NCI-H69 (cell line): ENCODE results near the gene LHX4.
A peak's percentile ranks its signal among the peaks of the same experiment; 100 is the strongest.

Experiments
- DNase-seq: peaks from one replicate; lab custom pipeline; 2025; lab: John Stamatoyannopoulos, UW

LHX4 gene

DNA sequence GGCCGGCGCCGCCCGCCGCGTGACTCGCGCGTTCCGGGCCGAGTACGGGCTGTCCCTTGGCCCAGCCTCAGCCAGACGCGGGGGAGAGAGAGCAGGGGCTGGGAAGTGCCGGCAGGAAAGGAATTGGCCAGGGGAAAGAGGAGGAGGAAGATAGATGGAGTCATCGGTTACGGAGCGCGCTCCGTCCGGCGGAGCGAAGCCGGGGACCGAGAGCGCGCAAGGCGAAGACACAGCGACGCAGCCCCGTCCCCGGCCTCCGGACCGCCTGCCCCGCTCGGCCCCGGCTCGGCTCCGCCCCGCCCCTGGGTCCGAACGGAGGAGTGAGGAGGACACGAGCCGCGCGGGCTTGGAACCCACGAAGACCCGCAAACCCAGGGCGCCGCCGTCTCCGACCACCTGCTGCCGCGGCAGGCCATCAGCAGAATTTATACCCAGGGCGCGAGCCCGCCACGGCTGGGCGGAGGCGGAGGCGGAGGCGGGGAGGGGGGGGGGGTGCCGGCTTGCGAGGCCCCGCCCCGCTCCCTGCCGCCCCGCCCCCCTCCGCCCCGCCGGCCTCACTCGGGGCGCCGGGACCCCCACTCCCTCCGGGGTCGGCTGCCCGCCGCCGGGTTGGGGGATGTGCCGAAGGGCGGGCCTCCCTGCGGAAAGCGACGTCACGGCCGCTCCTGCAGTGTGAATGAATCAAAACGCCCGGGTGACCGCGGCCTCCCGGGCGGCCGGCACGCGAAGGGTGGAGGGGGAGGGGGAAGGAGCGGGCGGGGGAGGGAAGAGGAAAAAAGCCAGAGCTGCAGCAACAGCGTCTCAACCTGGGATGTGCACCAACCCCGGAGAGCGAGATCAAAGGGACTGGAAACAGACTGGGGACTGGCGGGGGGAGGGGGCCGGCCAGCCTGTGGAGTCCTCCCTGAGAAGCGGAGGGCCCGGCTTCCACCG lies at the start of gene LHX4:
Gene LHX4, plus strand, starts transcription at position 782 of the 933 bp plus-strand sequence. CDS start 266 bp downstream, outside the sequence.
- DNase-seq, result peak; percentile 77

DNA sequence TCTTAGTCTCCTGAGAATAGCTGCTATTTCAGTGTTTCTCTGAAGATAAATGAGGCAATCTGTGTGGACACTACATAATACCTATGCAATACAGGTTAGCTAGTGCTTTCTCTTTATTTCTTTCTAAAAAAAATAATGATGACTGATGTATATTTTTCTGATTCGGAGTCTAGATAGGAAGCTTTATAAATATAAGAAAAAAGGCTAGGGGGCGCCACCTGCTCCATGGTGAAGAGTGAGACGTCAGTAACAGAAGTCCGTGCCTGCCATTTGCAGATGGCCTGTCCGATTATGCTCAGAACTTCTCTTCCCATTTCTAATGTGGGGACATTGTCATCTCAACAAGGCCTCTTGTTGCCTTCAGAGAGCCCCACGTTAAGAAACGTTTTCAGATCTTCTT lies 49.0 kb upstream of the LHX4 start:
- DNase-seq, result peak; percentile 68

DNA sequence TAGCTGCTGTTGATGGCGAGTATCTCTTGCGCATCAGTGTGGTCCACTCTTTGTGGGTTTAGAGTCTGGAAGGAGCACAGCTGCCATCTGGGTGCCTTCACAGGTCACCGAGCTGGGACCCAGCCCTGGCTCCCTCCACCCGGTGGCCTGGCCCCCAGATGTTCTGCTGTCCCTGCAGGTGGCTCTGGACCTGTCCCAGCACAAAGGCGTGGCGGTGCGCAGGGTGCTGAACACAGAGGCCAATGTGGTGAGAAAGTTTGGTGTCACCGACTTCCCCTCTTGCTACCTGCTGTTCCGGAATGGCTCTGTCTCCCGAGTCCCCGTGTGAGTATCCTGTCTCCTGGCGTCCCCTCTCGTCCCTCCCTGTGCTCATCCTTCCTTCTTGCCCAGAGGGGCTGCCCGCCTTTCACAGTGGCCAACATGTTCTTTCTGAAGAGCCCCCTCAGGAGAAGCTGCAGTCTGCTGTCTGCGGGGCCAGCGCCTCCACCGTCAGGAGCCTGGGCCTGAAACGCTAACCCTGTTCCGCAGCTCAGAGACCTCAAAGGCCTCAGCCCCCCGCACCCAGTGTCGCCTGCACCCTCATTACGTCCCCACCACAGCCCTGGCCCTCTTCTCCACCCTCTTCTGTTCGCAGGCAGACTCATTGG lies 47.9 kb upstream of the LHX4 start:
- DNase-seq, result peak; percentile 65

DNA sequence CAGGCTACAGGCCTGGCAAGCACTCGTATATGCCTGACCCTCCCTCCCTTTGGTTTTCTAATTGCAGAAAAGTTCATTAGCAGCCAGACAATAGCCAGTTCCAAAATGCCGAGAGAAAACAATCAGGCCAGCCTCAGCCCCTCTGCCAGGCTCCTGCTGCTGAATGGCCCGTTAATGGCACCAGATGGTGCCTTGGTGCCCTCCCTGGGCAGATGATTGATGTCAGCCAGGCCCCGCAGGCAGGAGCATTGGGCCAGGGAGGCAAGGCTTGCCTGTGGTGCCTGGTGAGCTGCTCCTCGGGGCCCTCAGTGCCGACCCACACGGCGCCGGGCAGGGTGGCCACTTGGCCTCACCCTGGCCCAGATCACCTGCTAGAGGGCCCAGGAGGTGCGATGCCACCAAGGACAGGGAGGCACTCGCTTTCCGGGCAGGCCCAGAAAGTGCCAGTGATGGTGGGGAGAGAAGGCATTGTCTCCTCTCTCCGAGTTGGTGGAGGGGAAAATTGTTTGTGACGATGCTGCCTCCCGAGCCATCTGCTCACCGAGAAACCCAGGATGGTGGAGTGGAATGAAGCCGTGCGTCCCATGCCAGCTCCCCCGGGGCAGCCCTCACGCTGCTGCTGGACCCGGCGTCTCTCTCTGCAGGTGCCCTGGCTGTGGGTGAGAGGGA lies 47.3 kb upstream of the LHX4 start:
- DNase-seq, result peak; percentile 98

DNA sequence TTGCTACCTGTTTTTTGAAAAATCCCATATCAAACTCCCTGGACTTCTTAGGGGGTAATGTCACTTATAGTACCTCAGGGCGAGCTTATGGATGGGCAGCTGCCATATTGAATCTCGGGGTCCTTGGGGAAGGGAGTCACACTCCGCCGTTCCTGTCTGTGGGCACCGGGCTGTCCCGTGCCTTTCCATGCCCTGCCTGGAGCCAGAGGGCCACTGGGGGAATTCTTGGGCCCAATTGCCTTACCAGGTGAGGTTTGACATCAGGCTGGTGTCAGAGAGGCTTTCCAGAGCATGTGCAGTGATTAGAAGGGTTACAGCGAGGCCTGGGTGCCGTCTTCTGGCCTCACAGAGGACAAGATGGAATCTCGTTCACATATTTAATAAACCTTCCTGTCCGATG lies 46.6 kb upstream of the LHX4 start:
- DNase-seq, result no peak

DNA sequence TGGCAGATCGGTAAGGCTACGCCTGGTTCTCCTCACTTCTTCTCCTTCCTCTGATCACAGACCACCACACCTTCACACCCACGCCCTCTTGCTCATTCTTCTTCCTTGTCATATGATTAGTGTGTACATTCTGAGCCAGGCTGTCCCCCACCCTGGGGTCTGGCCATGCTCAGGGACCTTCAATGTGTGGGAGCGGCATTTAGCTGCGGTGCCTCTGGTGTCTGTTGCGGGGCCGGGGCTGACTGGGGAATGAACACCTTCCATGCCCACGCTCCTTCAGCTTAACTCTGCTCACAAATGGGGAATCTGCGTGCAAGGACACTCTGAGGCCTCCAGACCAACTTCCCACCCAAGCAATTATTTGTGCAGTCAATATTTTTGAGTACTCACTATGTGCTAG lies 46.0 kb upstream of the LHX4 start:
- DNase-seq, result no peak

DNA sequence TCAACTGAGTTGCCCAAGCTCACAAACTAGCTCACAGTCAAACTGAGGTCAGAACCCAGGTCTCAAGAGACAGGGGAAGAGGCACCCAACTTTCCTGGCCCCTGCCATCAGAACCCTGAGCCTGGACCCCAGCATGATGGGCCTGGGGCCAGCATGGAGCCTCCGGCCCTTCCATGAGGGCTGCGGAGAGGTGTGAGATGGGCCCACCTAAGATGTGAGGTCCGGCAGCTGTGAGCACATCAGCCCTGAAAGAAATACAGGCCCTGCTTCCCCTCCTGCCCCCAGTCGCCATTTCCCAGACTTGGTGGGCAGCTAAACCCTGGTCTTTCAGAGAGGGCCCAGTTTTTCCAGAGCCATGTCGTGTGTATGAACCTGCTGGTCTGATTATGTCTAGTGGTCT lies 44.8 kb upstream of the LHX4 start:
- DNase-seq, result no peak

DNA sequence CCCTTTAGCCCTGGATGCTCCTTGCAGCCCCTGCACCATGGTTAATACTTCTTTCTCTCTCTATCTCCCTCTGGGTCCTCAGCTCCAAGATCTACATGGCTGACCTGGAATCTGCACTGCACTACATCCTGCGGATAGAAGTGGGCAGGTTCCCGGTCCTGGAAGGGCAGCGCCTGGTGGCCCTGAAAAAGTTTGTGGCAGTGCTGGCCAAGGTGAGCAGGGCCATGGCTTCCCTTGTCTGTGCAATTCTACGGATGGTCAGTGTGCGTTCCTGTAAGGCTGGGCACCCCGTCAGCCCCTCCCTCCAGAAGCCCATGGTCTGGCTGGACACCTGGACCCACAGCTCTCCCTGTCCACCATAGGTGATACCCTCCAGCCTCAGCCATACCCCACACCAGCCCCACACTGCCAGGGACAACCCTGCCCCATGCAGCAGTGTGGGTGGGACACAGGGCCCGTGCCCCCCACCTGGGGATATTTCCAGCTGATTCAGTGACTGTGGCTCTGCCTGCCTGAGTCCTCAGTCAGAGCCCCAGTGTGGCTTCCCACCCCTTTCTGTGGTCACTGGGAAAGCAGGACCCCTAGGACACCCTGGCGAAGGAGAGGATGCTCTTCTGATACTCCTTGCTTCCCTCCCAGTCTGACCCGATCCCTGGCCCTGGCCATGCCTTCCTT lies 44.0 kb upstream of the LHX4 start:
- DNase-seq, result no peak

DNA sequence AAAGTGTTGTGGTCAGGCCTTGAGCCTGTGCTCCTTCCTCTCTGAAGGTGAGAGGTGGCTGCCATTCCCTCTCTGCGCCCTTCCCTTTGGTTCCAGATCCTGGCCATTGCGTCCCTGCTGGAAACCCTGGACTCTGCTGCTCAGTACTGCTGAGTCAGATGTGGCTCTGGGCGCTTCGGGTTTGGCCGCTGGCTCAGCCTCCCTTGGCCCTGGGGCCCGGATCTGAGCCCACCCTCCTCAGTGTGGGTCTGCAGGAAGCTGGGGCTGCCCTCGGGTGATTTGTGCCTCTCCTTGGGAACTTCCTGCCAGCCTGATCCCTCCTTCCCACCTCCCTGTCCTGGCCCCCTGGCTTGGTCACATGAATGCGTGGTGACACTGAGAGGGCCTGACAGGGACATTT lies 43.2 kb upstream of the LHX4 start:
- DNase-seq, result no peak

DNA sequence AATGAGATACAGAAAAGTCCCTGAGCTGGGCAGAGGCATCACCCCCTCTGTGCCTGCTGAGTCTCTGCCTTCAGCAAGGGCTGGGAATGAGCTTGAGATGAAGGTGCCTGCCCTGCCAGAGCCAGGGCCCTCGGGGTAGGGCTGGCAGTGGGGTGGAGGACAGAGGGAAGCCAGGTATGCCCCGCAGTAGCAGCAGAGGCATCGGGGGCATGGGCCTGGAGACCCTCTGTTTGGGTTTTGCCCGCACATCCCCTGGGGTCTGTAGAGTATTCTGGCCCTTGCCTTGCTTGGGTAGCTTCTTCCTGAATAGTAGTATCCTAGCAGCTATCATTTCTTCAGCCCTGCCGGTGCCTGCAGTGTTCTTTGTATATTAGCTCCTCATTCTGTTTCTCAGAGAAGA lies 42.4 kb upstream of the LHX4 start:
- no peak for DNase-seq

DNA sequence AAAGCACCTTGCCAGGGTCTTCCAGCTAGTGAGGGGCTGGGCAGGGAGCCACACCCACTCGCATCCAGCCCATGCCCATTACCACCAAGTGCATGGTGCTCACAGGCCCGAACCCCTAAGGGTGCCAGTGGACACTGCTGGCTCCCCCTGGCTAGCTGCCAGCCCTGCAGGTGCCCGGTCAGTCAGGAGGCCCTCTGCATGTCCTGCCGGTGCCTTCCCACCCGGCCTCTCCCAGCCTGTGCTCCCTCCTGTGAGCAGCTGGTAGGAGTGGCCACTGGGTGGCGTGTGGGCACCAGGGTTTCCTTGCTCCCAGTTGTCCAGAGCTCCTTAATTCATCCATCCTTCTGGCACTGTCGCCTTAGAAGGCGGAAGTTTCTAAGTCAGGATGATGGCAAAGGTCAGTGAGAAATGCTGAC lies 42.0 kb upstream of the LHX4 start:
- DNase-seq, result peak; percentile 82

DNA sequence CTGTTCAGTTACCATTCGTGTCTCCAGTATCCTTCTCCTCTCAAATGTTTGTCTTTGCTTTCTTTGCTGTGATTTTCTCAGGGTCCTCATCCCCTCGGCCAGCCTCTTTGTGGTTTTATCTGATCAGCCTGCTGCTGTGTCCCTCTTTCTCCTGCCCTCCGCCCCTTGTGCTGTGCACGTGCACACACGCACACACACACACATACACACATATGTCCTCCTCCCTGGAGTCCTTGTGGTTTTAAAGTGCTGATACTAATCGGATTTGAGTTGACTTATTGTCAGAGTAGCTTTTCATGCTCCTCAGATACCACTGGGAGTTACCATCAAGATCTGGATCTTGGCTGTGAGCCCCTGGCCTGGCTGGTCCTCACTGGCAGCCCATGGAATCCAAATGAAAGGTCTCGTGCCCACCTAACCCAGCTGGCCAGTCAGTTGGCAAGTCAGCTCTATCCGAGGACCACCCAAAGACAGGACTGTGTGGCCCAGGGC lies 41.3 kb upstream of the LHX4 start:
- no peak for DNase-seq

DNA sequence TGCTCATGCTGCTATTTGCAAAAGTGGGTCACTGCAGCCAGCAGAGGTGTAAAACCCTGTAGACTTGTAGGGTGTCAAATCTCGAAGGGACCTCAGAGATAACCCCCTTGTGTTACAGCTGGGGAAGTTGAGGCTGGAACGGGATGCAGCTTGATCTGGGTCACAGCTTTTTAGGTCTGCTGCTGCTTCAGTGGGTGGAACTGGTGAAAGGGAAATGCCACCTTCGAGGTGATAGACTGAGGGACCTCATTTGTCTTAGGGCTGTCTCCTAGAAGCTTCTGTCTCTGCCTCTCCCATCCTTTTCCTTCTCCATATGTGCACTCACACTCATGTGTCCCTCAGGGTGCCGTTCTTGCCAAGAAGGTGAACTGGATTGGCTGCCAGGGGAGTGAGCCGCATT lies 40.0 kb upstream of the LHX4 start:
- DNase-seq, result no peak

DNA sequence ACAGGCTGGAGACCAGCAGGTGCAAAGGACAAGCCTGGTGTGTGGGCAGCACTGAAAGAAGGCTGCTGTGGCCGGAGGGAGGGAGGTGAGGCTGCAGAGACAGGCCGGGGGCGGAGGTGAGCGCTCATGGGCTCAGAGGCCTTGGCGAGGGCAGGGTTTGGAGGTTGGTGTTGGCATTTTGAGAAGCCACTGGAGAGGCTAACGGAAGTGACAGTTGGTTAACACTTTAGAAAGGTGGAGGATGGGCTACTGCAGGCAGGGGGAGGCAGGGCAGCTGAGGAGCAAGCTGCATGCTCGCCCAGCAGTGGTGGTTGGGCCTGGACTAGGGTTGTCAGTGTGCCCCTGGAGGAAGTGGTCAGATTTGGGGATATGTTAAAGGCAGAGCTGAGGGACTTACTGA lies 37.9 kb upstream of the LHX4 start:
- no peak for DNase-seq

DNA sequence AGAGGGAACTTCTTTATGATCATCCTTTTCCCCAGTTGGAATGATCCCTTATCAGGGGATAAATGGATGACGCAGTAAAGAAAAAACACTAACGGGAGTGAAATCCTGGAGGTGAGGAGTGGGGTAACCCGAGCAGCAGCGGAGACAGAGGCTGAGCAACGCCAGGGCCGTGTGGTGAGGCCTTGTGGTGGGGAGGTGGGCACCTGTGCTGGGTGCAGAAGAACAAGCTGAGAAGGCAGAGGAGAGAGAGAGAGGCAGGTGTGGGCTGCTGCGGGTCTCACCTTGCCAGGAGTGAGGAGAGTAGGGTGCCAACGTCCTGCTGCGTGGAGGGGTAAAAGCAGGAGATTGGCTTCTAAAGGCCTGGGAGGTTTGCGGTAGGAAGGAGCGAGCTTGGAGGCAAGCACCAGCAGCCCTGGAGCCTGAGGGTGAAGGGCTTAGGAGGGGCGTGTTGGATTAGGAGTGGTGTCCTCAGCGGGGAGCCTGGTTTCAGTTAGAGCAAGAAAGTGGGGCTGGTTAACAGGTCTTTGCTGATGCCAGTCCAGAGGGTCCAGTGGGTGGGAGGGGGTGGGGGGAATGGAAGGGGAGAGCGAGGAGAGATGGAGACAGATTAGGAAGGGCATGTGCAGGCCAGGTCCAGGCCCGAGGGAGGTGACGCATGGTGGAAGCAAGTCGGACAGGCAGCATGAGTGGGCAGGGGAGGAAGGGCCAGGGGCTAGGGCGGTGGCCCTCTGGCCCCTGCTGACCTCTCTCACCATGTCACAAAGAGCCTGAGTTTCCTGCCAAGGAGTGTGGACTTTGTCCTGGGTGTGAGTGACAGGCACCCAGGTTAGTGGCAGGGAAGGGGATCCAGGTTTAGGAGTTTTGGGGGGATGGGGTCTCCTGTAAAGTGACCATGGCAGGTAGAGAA lies 36.7 kb upstream of the LHX4 start:
- no peak for DNase-seq

DNA sequence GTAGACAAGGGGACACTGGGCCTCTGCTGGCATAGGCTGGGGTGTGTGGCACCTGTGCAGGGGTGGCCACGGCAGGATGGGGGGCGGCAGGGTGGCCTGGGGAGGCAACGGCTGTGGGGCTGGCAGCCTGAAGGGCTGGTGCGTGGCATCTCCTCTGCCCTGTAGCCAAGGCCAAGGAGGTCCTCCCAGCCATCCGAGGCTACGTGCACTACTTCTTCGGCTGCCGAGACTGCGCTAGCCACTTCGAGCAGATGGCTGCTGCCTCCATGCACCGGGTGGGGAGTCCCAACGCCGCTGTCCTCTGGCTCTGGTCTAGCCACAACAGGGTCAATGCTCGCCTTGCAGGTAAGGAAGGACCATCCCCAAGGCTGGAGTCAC lies 36.0 kb upstream of the LHX4 start:
- DNase-seq, result no peak

DNA sequence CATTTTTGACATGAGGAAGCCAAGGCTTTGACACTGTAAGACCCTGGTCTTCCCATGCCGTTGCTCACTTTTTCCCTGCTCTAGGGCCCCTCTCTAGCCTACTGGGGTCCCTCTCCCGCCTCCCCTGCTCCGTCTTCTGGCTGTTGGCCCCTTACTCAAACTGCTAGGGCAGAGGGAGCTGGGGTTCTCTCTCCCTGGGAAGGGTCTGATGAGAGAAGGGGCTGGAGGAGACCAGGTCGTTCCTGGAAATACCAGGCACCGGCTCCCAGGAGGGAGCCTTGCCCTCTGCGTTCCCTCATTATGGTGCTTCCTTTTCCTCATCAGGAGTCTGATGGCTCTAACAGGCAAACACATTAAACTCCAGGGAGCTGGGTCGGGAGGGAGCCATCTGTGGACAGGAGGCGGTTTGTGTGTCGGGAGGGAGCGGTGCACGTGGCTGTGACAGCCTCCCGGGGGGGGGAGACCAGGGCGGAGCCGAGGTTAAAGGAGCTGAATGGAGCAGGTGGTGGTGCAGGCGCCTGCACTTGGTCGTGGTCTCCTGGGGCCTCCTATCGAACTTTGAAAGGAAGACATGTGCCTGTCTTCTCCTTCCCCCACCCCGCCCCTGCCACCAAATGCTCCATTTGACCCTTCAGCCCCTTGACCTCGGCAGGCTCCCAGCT lies 35.4 kb upstream of the LHX4 start:
- DNase-seq, result peak; percentile 98

DNA sequence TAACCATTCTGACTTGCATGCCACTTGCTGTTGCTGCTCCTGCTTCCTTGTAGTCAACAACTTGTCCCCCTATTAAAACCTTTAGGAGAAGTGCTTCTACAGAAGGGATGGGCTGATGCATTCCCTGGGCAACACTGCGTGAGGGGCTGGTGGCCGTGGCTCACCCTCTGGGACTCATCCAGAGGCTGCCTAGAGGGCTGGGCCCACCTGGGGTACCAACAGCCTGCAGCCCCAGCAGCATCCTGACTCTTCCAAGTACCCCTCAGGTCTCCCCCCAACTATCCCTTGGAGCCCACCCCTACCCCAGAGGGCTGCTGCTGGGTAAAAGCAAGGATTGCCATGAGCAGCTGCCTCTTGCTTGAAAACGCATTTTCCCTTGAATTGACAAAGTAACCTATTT lies 34.7 kb upstream of the LHX4 start:
- no peak for DNase-seq

DNA sequence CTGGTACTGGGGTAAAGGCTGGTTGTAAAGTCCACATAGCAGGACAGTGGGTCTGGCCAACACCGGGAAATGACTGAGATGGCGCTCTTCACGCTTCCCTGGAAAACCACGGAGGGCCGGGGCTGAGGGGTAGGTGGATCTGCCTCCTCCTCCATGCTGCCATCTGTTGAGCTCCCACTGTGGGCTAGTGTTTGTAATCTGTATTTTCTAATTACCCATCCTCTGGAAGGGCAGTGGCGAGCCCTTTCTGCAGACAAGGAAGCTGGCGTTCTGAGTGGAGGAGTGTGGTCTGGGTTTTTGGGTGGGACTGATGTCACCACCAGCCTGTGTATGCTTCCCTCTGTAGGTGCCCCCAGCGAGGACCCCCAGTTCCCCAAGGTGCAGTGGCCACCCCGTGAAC lies 34.1 kb upstream of the LHX4 start:
- DNase-seq, result peak; percentile 80

DNA sequence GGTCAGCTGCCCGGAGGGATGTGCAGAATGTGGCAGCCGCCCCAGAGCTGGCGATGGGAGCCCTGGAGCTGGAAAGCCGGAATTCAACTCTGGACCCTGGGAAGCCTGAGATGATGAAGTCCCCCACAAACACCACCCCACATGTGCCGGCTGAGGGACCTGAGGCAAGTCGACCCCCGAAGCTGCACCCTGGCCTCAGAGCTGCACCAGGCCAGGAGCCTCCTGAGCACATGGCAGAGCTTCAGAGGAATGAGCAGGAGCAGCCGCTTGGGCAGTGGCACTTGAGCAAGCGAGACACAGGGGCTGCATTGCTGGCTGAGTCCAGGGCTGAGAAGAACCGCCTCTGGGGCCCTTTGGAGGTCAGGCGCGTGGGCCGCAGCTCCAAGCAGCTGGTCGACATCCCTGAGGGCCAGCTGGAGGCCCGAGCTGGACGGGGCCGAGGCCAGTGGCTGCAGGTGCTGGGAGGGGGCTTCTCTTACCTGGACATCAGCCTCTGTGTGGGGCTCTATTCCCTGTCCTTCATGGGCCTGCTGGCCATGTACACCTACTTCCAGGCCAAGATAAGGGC lies 33.5 kb upstream of the LHX4 start:
- no peak for DNase-seq
